ENCODE results near the gene CRLF1. TPM values are rescaled to one million over a fixed set of nuclear protein-coding genes. Genes with fewer than 3 reads are reported as not detected.
A peak's percentile ranks its signal among the peaks of the same experiment; 100 is the strongest.

The CRLF1 gene
- polyA plus RNA-seq, 1 experiment: 2.6 TPM

DNA sequence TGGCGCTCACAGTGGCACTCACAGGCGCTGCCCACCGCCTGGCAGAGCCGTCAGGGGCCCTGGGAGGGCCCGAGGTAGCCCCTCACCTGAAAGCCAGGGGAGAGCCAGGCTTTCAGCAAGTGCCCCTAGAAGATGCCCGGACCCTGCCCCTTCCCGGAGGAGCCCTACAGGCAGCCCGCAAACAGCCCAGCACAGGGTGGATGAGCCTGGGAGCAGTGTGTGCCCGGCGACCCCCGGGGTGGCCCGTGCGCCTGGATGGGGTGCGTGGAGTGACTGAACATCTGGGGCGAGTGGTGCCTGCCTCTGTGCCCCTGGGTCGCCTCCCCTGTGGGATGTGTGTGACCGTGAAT lies 1.4 kb downstream of the CRLF1 start:
- POLR2A ChIA-PET: interaction anchor here (0.6 kb wide), 1 partner anchor 254 kb away, joined by 5 read pairs; no protein-coding TSS in a partner anchor
- H3K9me3 ChIP-seq (ENCODE audit: control insufficient read depth, insufficient read depth, low read length): no peaks in the 10 kb centered on the region; the same call in 1 of the 2 replicates
- peaks cover 61% of the 10 kb centered on the region for H3K27me3 ChIP-seq (ENCODE audit: control insufficient read depth, insufficient read depth, low read length)
- no peak for TF ChIP-seq CTCF (IDR thresholded peaks at IDR 0.05; ENCODE audit: low read depth, low read length)
- no peak overlapping the region for H3K27ac ChIP-seq (ENCODE audit: low read depth, low read length)
- no peak for DNase-seq (ENCODE audit: low read depth, low spot score)
- no peak overlapping the region for H3K4me3 ChIP-seq (ENCODE audit: low read depth, low read length)
- CTCF ChIA-PET: interaction anchor here (1.2 kb wide), 1 partner anchor 11 kb away, joined by 4 read pairs; no protein-coding TSS in a partner anchor

GRCh38 chr19:18604820-18605159 lies 1.8 kb downstream of the CRLF1 start:
- DNase-seq (ENCODE audit: low read depth, low spot score): no peak
- H3K4me3 ChIP-seq (ENCODE audit: low read depth, low read length): no peak overlapping the region
- H3K9me3 ChIP-seq (ENCODE audit: control insufficient read depth, insufficient read depth, low read length): no peaks in the 10 kb centered on the region; the same call in 1 of the 2 replicates
- TF ChIP-seq CTCF (IDR thresholded peaks at IDR 0.05; ENCODE audit: low read depth, low read length): no peak
- CTCF ChIA-PET: interaction anchor here (1.2 kb wide), 1 partner anchor 11 kb away, joined by 4 read pairs; no protein-coding TSS in a partner anchor
- POLR2A ChIA-PET: interaction anchor here (0.6 kb wide), 1 partner anchor 254 kb away, joined by 5 read pairs; no protein-coding TSS in a partner anchor
- H3K27ac ChIP-seq (ENCODE audit: low read depth, low read length): no peak overlapping the region
- peaks cover 57% of the 10 kb centered on the region for H3K27me3 ChIP-seq (ENCODE audit: control insufficient read depth, insufficient read depth, low read length)

DNA sequence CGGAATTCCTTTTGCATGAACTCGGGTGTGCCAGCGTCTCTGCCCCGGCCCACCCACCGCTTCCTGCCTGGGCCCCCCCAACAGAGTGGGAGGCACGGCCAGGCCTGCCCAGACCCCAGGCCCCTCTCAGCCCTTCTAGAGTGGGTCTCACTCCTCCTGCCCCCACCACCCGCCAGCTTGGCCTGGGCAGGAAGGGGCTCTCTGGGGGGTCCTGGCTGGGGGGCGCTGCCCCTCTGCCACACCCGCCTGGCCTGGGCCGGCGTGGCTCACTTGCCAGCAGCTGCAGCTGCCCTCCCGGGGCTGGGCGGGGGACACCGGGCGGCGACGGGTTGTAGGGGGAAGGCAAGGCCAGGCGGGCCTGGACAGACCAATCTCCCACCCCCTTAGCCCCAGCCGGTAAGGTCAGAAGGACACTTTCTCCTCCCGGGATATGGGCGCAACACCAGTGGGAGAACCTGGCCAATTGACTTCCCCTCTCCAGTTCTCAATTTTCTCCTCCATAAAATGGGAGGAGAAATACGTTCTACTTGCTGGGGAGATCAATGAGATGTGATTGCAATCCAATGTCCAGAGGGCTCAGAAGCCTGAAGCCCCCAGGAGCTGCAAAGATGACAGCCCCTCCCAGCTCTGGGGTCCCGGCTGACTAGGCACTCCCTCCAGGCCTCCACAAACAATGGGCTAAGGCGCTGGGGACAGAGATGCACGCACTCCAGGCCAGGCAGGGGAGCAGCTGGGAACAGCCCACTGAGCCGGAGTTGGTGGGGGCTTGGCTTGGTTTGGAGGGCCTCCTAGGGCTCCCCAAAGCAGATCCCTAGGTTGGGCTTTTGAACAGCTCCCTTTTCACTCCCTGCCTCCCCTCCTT lies 2.4 kb downstream of the CRLF1 start:
- ChIA-PET CTCF (interaction anchor here (1.2 kb wide), 1 partner anchor 10 kb away, joined by 4 read pairs; no protein-coding TSS in a partner anchor), POLR2A (no interaction called here)
- no peak for TF ChIP-seq CTCF (IDR thresholded peaks at IDR 0.05; ENCODE audit: low read depth, low read length)
- no peak overlapping the region for H3K27ac ChIP-seq (ENCODE audit: low read depth, low read length)
- DNase-seq (ENCODE audit: low read depth, low spot score): no peak
- H3K27me3 ChIP-seq (ENCODE audit: control insufficient read depth, insufficient read depth, low read length): peaks cover 55% of the 10 kb centered on the region
- no peak overlapping the region for H3K4me3 ChIP-seq (ENCODE audit: low read depth, low read length)
- H3K9me3 ChIP-seq (ENCODE audit: control insufficient read depth, insufficient read depth, low read length): no peaks in the 10 kb centered on the region; the same call in 1 of the 2 replicates

DNA sequence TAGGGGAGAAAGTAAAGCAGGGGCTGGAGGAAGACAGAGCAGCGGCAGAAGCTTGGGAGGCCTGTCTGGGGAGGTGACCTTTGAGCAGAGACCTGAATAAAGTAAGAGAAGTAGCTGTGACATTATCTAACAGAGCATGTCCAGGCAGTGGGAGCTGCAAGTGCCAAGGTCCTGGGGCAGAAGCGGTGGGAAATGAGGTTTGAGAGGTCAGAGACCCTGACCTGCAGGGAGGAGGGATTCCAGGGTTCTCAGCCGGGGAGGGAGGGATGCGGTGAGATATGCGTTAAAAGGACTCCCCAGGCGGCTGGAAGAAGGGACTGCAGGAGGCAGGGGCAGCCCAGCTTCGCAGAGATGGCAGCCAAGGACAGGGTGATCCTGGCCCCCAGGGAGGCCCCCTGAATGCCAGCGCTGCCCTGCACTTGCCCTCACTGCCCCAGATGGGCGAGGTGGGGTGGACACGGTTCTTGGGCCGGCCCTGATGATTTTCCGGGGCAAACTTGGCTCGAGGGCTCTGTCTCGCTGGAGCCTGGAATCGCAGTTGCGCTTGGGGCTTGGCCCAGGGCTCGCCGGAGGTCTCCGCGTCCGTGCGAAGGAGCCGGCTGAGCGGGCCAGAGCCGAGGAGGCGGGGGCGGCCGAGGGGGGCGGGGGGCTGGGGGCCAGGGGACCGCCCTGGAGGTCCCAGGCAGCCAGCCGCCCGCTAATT lies 3.2 kb downstream of the CRLF1 start:
- H3K9me3 ChIP-seq (ENCODE audit: control insufficient read depth, insufficient read depth, low read length): no peaks in the 10 kb centered on the region; the same call in 1 of the 2 replicates
- CTCF ChIA-PET: interaction anchor here (1.1 kb wide), 1 partner anchor 9 kb away, joined by 8 read pairs; no protein-coding TSS in a partner anchor
- DNase-seq (ENCODE audit: low read depth, low spot score): no peak

More for the DNA sequence above, 3.2 kb downstream of the CRLF1 start:
- POLR2A ChIA-PET: no interaction called here
- peak; percentile 34 for TF ChIP-seq CTCF (IDR thresholded peaks at IDR 0.05; ENCODE audit: low read depth, low read length)
- H3K27ac ChIP-seq (ENCODE audit: low read depth, low read length): no peak overlapping the region
- H3K27me3 ChIP-seq (ENCODE audit: control insufficient read depth, insufficient read depth, low read length): peaks cover 48% of the 10 kb centered on the region
- no peak overlapping the region for H3K4me3 ChIP-seq (ENCODE audit: low read depth, low read length)
